Measurements from ENCODE around the gene SETD7. TPM values are rescaled to one million over a fixed set of nuclear protein-coding genes. Genes with fewer than 3 reads are reported as not detected.

SETD7 gene
- total and polyA plus RNA-seq, 2 of the 8 experiments (the other 6 are each of a cell fraction or from before 2014, with no cell fraction given) = 1.5 to 4.6 TPM

DNA sequence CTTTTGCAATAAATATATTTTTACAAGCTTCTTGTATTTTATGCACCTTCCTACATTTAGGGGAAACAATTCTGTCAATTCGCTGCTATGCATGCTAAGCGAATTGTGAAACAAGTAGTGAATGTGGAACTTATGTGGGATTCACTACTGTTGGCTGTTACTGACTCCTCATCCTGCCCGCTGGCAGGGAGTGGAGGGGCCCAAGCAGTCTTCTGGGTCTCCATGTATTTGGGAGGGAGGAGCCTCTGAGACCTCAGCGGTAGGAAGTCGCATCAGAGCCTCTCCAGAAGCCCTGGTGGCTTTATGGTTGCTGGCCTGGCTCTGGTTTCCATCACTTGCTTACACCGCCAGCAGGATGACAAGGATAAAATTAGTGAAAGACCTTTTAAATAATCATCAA, 3.7 kb upstream of the SETD7 start:
- FAIRE-seq (no peak), DNase-seq (ENCODE audit: low read depth in 1 of 2, low spot score in 2 of 2) (no peak)
- Histone ChIP-seq H2BK120ac (replicated peaks; ENCODE audit: low read depth, low read length) (no peak overlapping the region), H4K8ac (ENCODE audit: extremely low read depth, insufficient read depth, low read length) (no peak overlapping the region), H3K4me1 (replicated peaks in 1 of 4; ENCODE audit: control insufficient read depth in 3 of 4, insufficient read depth in 4 of 4, low read length in 3 of 4) (peaks cover 0 to 9% (median 3%) of the 10 kb centered on the region in 4 experiments; a peak in 6 of 7 replicates), H2BK15ac (ENCODE audit: low read length) (no peak overlapping the region), H3K14ac (ENCODE audit: insufficient read length) (no peak overlapping the region), H3K56ac (replicated peaks; ENCODE audit: insufficient read length, low read depth, low read length) (no peak overlapping the region), H3K36me3 (ENCODE audit: control insufficient read depth in 2 of 4, insufficient read depth in 4 of 4, low read length in 3 of 4) (no peaks in the 10 kb centered on the region), H3K4me2 (ENCODE audit: insufficient read depth in 1 of 2, low read depth in 2 of 2, low read length in 2 of 2) (no peak overlapping the region), H4K20me1 (replicated peaks in 1 of 2; ENCODE audit: control insufficient read depth in 1 of 2, insufficient read depth in 2 of 2, low read length in 2 of 2) (no peaks in the 10 kb centered on the region), H3K9ac (replicated peaks in 1 of 4; ENCODE audit: extremely low read depth in 1 of 4, low read depth in 3 of 4, low read length in 3 of 4) (no peak overlapping the region), H2BK20ac (ENCODE audit: low read length) (no peak overlapping the region), H3K23me2 (ENCODE audit: low read depth, low read length) (peaks cover 19% of the 10 kb centered on the region; the same call in 1 of the 2 replicates), H3K27me3 (replicated peaks in 1 of 4; ENCODE audit: control insufficient read depth in 3 of 4, extremely low read depth in 1 of 4, insufficient read depth in 3 of 4, low read length in 3 of 4) (peaks cover 15 to 44% (median 40%) of the 10 kb centered on the region in 4 experiments), H2BK5ac (ENCODE audit: low read depth, low read length) (no peak overlapping the region), H3K18ac (ENCODE audit: extremely low read depth, low read length) (no peak overlapping the region), H3K79me2 (ENCODE audit: control insufficient read depth in 1 of 2, insufficient read depth in 2 of 2, low read length in 2 of 2) (no peaks in the 10 kb centered on the region), H3K4me3 (ENCODE audit: extremely low read depth in 1 of 4, insufficient read depth in 2 of 4, low read depth in 3 of 4, low read length in 4 of 4) (no peak overlapping the region), H2AK5ac (ENCODE audit: low read depth, low read length) (no peak overlapping the region), H3K79me1 (ENCODE audit: low read depth, low read length) (no peaks in the 10 kb centered on the region), H2AFZ (ENCODE audit: low read length) (no peak overlapping the region), H4K5ac (ENCODE audit: insufficient read length, low read depth, low read length) (no peak overlapping the region), H3K23ac (ENCODE audit: insufficient read length) (no peak overlapping the region), H3K4ac (replicated peaks; ENCODE audit: insufficient read length, low read depth, low read length) (no peak overlapping the region), H3K9me3 (ENCODE audit: insufficient read depth in 2 of 2, low read depth in 1 of 2, low read length in 1 of 2) (no peaks in the 10 kb centered on the region), H4K91ac (replicated peaks; ENCODE audit: insufficient read length, low read length) (no peak overlapping the region), H3K27ac (ENCODE audit: low read depth, low read length) (no peak overlapping the region), H2BK12ac (ENCODE audit: low read depth, low read length) (no peak overlapping the region)
- POLR2A ChIA-PET (ENCODE audit: partially characterized antibody) = no interaction called here
- 74% methylated on average over 6 of the region's 6 CpGs; no CpG with 5 or more reads in 1 of the 2 experiments for WGBS, 2 experiments (ENCODE audit: extremely low coverage in 1 of 2, insufficient coverage in 1 of 2, insufficient read length in 1 of 2, insufficient replicate concordance in 2 of 2, low coverage in 1 of 2, low lambda C conversion rate in 2 of 2, missing lambda C conversion rate in 1 of 2)
- CTCF ChIA-PET (ENCODE audit: partially characterized antibody) = interaction anchor here (1.0 kb wide), 4 partner anchors 9 to 143 kb away, joined by 3 to 4 read pairs (median 4); no protein-coding TSS in a partner anchor
- TF ChIP-seq, protein P1, sequence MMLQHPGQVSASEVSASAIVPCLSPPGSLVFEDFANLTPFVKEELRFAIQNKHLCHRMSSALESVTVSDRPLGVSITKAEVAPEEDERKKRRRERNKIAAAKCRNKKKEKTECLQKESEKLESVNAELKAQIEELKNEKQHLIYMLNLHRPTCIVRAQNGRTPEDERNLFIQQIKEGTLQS (IDR thresholded peaks at IDR 0.05; ENCODE audit: insufficient read depth, low read depth, low read length) = no peak
- TF ChIP-seq SAP30 (IDR thresholded peaks at IDR 0.05; ENCODE audit: insufficient read depth, insufficient replicate concordance, low read length) = no peak
- no peak for TF ChIP-seq CTCF (IDR thresholded peaks at IDR 0.05; ENCODE audit: control extremely low read depth in 1 of 3, insufficient read depth in 1 of 3, low read depth in 1 of 3, low read length in 3 of 3)
- TF ChIP-seq ASH2L (IDR thresholded peaks at IDR 0.05; ENCODE audit: low read length) = no peak
- no peak for TF ChIP-seq POLR2A (IDR thresholded peaks at IDR 0.05; ENCODE audit: control extremely low read depth in 1 of 2, low read depth in 2 of 2, low read length in 2 of 2)
- TF ChIP-seq CBX8 (IDR thresholded peaks at IDR 0.05; ENCODE audit: borderline replicate concordance, low read depth, low read length) = no peak
- no peak for TF ChIP-seq TEAD4 (IDR thresholded peaks at IDR 0.05; ENCODE audit: low read depth, low read length)
- TF ChIP-seq EGR1 (IDR thresholded peaks at IDR 0.05; ENCODE audit: borderline replicate concordance, low read depth, low read length) = no peak
- no peak for TF ChIP-seq EP300 (IDR thresholded peaks at IDR 0.05; ENCODE audit: borderline replicate concordance in 1 of 2, low read depth in 2 of 2, low read length in 2 of 2)
- no peak for TF ChIP-seq POU5F1 (IDR thresholded peaks at IDR 0.05; ENCODE audit: low read depth, low read length)
- no peak for TF ChIP-seq KDM4A (IDR thresholded peaks at IDR 0.05; ENCODE audit: low read depth, low read length, severe bottlenecking)

Measured in H1 (cell line).